ENCODE results near the gene VASH1. TPM values are rescaled to one million over a fixed set of nuclear protein-coding genes. Genes with fewer than 3 reads are reported as not detected.
A peak's percentile ranks its signal among the peaks of the same experiment; 100 is the strongest.

VASH1 gene
- total RNA-seq, 1 experiment from 2014 or later: 2.8 TPM

GRCh38 chr14:76776428-76777251 lies 15.4 kb downstream of the VASH1 start:
- peak; percentile 16 for DNase-seq
- Histone ChIP-seq H3K36me3 (no peaks in the 10 kb centered on the region), H3K9me3 (no peaks in the 10 kb centered on the region), H3K4me3 (no peak overlapping the region), H3K27me3 (no peaks in the 10 kb centered on the region)

DNA sequence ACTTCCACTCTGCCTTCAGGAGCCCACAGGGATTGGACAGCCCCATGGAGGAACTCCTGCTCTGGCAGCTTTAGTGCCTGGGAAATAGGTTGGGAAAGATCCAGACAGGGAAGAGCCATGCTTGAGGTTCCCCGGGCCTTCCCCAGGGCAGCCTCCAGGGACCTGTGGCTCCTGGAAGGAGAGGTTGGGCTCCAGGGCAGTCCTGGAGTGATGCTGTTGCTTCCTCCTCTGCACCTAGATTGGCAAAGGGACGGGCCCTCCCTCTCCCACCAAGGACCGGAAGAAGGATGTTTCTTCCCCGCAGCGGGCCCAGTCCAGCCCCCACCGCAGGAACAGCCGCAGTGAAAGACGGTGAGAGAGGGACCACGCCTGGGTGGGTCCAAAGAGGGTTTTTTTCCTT lies 16.5 kb downstream of the VASH1 start:
- no peak for DNase-seq
- Histone ChIP-seq H3K9me3 (no peaks in the 10 kb centered on the region), H3K27me3 (no peaks in the 10 kb centered on the region), H3K36me3 (no peaks in the 10 kb centered on the region), H3K4me3 (no peak overlapping the region)

DNA sequence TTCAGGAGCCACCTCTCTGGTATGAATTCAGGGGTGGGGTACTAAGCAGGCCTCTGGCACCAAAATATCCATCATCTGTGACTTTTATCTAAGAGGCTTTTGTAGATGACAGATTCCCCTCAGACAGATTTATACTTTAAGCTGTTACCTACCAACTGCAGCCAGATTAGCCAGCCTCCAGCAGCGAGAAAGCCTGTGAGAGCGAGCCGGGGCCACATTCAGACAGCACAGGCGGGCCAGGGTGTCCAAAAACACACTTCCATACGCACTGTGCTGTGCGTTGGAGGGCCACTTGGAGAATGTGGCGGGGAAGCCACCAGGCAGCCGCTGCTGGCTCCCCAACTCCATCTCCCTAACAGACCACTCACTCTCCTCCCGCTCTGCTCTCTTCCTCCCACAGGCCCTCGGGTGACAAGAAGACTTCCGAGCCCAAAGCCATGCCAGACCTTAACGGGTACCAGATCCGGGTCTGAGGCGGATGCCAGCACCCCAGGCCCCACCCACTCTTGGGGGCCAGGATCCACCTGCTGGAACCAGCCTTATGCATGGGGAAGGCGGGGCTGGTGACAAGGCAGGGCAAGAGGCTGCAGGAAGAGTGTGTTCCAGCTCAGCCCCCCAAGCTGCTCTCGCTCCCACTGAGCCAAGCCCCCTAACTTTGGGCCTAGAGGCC lies 17.4 kb downstream of the VASH1 start:
- no peaks in the 10 kb centered on the region for H3K27me3 ChIP-seq
- DNase-seq: no peak
- H3K4me3 ChIP-seq: no peak overlapping the region
- no peaks in the 10 kb centered on the region for H3K36me3 ChIP-seq
- H3K9me3 ChIP-seq: no peaks in the 10 kb centered on the region

GRCh38 chr14:76779221-76780057 lies 18.2 kb downstream of the VASH1 start:
- H3K27me3 ChIP-seq: no peaks in the 10 kb centered on the region
- H3K4me3 ChIP-seq: no peak overlapping the region
- DNase-seq: no peak
- H3K9me3 ChIP-seq: no peaks in the 10 kb centered on the region
- no peaks in the 10 kb centered on the region for H3K36me3 ChIP-seq

GRCh38 chr14:76780058-76780345 lies 18.7 kb downstream of the VASH1 start:
- Histone ChIP-seq H3K9me3 (no peaks in the 10 kb centered on the region), H3K27me3 (no peaks in the 10 kb centered on the region), H3K4me3 (no peak overlapping the region), H3K36me3 (no peaks in the 10 kb centered on the region)
- DNase-seq: no peak

- DNase-seq: no peak
- Histone ChIP-seq H3K9me3 (no peaks in the 10 kb centered on the region), H3K27me3 (no peaks in the 10 kb centered on the region), H3K36me3 (no peaks in the 10 kb centered on the region), H3K4me3 (no peak overlapping the region)
These were observed 19.1 kb downstream of the VASH1 start for GRCh38 chr14:76780360-76780759.

DNA sequence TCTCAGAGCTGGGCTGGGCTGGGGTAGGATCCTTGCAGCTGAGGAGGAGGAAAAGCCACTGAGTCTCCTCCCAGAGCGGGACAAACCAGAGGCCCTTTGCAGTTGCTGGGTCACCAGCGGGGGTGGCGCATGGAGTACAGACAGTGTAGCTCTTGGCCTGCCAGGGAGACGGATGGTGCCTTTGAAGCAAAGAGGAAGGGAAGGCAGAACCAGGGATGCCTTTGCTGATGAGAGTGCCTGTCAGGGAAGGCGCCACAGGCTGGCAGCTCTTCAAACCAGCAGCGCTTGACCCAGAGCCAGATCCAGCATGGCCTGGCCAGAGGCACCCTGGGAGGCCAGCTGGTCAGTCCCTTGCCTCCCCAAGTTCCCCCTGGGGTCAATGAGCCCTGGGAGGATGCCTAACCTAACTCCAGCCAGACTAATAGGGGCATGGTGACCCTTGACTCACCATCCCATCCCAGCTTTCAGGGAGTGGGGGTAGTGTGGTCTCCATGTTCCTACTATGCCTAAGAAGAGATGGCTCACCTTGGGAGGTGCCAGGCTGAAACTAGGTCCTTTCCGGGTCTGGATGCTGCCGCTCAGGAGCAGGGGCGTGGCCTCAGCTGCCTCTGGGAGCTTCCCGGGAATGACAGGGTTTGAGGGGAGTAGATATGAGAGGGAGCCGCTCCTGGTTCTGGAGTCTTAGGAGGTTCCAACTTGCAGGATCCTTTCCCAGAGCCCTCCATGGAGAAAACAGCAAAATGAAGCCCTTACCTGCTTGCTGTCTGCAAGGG lies 19.8 kb downstream of the VASH1 start:
- Histone ChIP-seq H3K27me3 (no peaks in the 10 kb centered on the region), H3K9me3 (no peaks in the 10 kb centered on the region), H3K36me3 (no peaks in the 10 kb centered on the region), H3K4me3 (no peak overlapping the region)
- no peak for DNase-seq

DNA sequence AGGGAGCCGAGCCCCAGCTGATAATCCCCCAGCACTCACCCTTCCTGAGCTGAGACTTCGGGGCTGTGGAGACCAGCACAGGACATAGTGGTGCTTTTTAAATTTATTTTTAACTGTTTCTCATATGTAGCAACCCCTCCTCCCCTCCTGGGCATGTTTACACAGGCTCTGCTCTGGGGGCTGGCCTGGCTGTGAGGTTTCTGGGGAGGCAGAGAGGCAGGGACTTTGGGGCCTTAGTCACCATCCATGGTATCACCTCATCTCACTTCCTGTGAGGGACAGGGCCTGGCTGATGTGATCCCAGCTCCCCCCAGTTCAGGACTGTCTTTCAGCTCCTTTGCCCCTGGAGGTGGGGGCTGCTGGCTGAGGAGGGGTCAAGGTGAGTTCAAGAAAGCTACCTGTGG lies 20.4 kb downstream of the VASH1 start:
- no peak for DNase-seq
- Histone ChIP-seq H3K36me3 (no peaks in the 10 kb centered on the region), H3K27me3 (no peaks in the 10 kb centered on the region), H3K9me3 (no peaks in the 10 kb centered on the region), H3K4me3 (no peak overlapping the region)

DNA sequence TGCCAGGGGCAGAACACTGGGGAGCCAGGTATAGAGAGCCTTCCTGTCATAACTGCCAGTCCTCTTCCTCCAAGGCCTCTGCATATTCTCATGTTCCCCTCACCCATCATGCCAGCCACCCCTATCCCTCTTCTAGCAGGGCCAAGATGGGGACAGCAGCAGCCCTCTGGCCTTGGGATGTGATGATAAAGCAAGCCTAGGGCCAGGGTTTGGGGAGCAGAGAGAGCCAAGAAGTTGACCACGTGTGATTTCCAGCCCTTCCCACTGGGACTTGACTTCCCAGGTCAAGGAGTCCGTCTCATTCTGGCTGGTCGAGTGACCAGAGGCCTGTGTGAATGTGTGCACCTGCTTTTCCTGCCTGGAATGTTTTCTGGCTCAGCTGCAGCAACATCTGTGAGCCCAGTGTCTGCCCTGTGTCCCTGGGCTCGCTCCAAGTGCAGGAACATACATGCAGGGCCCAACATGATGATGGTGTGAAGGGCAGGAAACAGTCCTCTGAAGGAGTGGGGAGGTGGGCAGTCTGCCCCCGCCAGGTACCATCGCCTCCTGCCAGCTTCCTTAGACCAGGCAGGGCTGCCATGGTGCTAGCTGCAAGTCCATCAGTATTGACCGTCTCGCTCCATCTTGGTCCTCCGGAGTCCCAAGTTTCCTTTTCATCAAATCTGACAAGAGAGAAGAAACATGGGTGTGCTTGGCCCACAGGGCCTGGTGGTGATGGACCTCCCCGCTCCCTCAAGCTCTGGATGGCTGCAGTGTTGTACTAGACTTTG lies 21.0 kb downstream of the VASH1 start:
- H3K27me3 ChIP-seq: no peaks in the 10 kb centered on the region
- H3K4me3 ChIP-seq: no peak overlapping the region
- no peaks in the 10 kb centered on the region for H3K9me3 ChIP-seq
- no peak for DNase-seq
- no peaks in the 10 kb centered on the region for H3K36me3 ChIP-seq

- no peaks in the 10 kb centered on the region for H3K9me3 ChIP-seq
- H3K4me3 ChIP-seq: no peak overlapping the region
- no peak for DNase-seq
- no peaks in the 10 kb centered on the region for H3K27me3 ChIP-seq
- H3K36me3 ChIP-seq: no peaks in the 10 kb centered on the region
These were observed 21.8 kb downstream of the VASH1 start for GRCh38 chr14:76782885-76783566.

DNA sequence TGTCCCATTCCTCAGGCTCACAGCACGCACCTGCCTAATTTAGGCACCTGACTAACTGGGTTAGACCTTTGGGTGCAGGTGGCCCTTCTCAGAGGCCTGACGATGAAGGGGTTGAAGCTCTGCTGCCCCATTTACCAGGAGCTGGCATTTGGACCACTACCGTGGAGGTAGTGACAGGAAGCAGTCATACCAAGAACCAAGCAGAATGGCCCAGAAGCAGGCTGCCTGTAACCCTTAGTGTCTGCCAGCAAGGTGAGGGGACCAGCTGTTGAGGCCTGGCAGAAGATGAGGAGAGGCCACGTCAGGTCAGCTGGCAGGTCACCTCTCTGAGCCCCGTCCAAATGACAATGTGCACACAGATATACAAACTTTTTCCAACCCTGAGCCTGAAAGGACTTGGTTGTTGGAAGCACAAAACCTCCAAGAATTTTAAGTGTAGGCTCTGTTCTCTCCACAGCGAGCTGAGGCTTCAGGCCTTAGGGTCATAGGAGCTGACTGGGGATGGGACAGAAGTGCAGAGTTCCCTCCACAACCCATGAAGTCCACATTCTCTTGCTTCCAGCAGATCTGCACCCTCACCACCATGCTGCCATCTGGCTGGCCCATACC lies 23.1 kb downstream of the VASH1 start:
- H3K9me3 ChIP-seq: no peaks in the 10 kb centered on the region
- no peaks in the 10 kb centered on the region for H3K27me3 ChIP-seq
- H3K4me3 ChIP-seq: no peak overlapping the region
- no peak for DNase-seq
- H3K36me3 ChIP-seq: no peaks in the 10 kb centered on the region

- Histone ChIP-seq H3K36me3 (no peaks in the 10 kb centered on the region), H3K9me3 (no peaks in the 10 kb centered on the region), H3K27me3 (no peaks in the 10 kb centered on the region), H3K4me3 (no peak overlapping the region)
- DNase-seq: peak; percentile 48
These were observed 23.6 kb downstream of the VASH1 start for GRCh38 chr14:76784881-76785280.

- H3K9me3 ChIP-seq: no peaks in the 10 kb centered on the region
- H3K4me3 ChIP-seq: no peak overlapping the region
- H3K27me3 ChIP-seq: no peaks in the 10 kb centered on the region
- H3K36me3 ChIP-seq: no peaks in the 10 kb centered on the region
- no peak for DNase-seq
These were observed 25.3 kb downstream of the VASH1 start for GRCh38 chr14:76786601-76787000.

- Histone ChIP-seq H3K9me3 (no peaks in the 10 kb centered on the region; the same call in 1 of the 2 replicates), H3K27me3 (no peaks in the 10 kb centered on the region), H3K4me3 (no peak overlapping the region), H3K36me3 (no peaks in the 10 kb centered on the region)
- DNase-seq: no peak
These were observed 31.2 kb downstream of the VASH1 start for GRCh38 chr14:76792422-76792821.

GRCh38 chr14:76793324-76793723 lies 32.1 kb downstream of the VASH1 start:
- H3K27me3 ChIP-seq: no peaks in the 10 kb centered on the region
- no peaks in the 10 kb centered on the region; the same call in 1 of the 2 replicates for H3K9me3 ChIP-seq
- H3K4me3 ChIP-seq: no peak overlapping the region
- H3K36me3 ChIP-seq: no peaks in the 10 kb centered on the region
- DNase-seq: no peak

All from MG63 (cell line).